Renal cortical epithelial cell (primary cell): ENCODE data around the gene SRRM3. TPM values are rescaled to one million over a fixed set of nuclear protein-coding genes. Genes with fewer than 3 reads are reported as not detected.
A peak's percentile ranks its signal among the peaks of the same experiment; 100 is the strongest.
"Not testable (repeated sequence)": the region's sequence is repeated elsewhere in the genome, so short reads cannot be mapped to it uniquely, and the experiment has no call there.

ENCODE experiments used
- DNase-seq: peaks from one replicate; pipeline ENCODE4 v3.0.0-alpha.2; 2011; ENCODE audit warnings: low read depth
- total RNA-seq: library from RNA; depleted of rRNA; stranded (reverse); fragments of >200 nt; gene quantifications from 2 replicates; pipeline ENCODE4 v1.2.3, GENCODE V29; 2014

The SRRM3 gene
- total RNA-seq, 1 donor from 2014 or later = 0.30 TPM

GRCh38 chr7:76191783-76192240 lies 9.9 kb upstream of the SRRM3 start:
- peak; percentile 21 for DNase-seq

GRCh38 chr7:76193466-76193865 lies 8.2 kb upstream of the SRRM3 start:
- no peak for DNase-seq

GRCh38 chr7:76193883-76194282 lies 7.8 kb upstream of the SRRM3 start:
- no peak for DNase-seq

GRCh38 chr7:76196786-76197185 lies 4.9 kb upstream of the SRRM3 start:
- no peak for DNase-seq

GRCh38 chr7:76198202-76198601 lies 3.5 kb upstream of the SRRM3 start:
- DNase-seq = no peak

- no peak for DNase-seq
Observed at GRCh38 chr7:76202666-76203030, 952 bp downstream of the SRRM3 start.

- no peak for DNase-seq
Observed at GRCh38 chr7:76204147-76204546, 2.5 kb downstream of the SRRM3 start.

- DNase-seq = no peak
Observed at GRCh38 chr7:76206633-76207032, 4.9 kb downstream of the SRRM3 start.

GRCh38 chr7:76209310-76209709 lies 7.6 kb downstream of the SRRM3 start:
- no peak for DNase-seq

GRCh38 chr7:76211216-76211615 lies 9.5 kb downstream of the SRRM3 start:
- DNase-seq = no peak

- DNase-seq = not testable (repeated sequence)
Observed at GRCh38 chr7:76215349-76215748, 13.7 kb downstream of the SRRM3 start.

GRCh38 chr7:76216381-76217082 lies 14.8 kb downstream of the SRRM3 start:
- DNase-seq = no peak

GRCh38 chr7:76217942-76218566 lies 16.4 kb downstream of the SRRM3 start:
- DNase-seq = no peak

- peak; percentile 96 for DNase-seq
Observed at GRCh38 chr7:76220185-76221057, 18.7 kb downstream of the SRRM3 start.

GRCh38 chr7:76222333-76222732 lies 20.6 kb downstream of the SRRM3 start:
- no peak for DNase-seq

- no peak for DNase-seq
Observed at GRCh38 chr7:76222839-76223238, 21.1 kb downstream of the SRRM3 start.

- no peak for DNase-seq
Observed at GRCh38 chr7:76223286-76223972, 21.7 kb downstream of the SRRM3 start.

- no peak for DNase-seq
Observed at GRCh38 chr7:76224695-76225094, 23.0 kb downstream of the SRRM3 start.

GRCh38 chr7:76225379-76225778 lies 23.7 kb downstream of the SRRM3 start:
- no peak for DNase-seq

GRCh38 chr7:76225951-76226350 lies 24.3 kb downstream of the SRRM3 start:
- no peak for DNase-seq

- DNase-seq = not testable (repeated sequence)
Observed at GRCh38 chr7:76226878-76227423, 25.3 kb downstream of the SRRM3 start.

- DNase-seq = no peak
Observed at GRCh38 chr7:76230214-76230613, 28.5 kb downstream of the SRRM3 start.
